ENCODE results near the gene SLC26A9. TPM values are rescaled to one million over a fixed set of nuclear protein-coding genes. Genes with fewer than 3 reads are reported as not detected.
"Not testable (repeated sequence)": the region's sequence is repeated elsewhere in the genome, so short reads cannot be mapped to it uniquely, and the experiment has no call there.

Gene SLC26A9
- total and polyA plus RNA-seq, 9 of the 15 experiments (the other 6 are each of a cell fraction or from before 2014, with no cell fraction given): 0.03 TPM; not detected in 8

GRCh38 chr1:205878026-205878425 lies 65.2 kb downstream of the SLC26A9 start:
- no TSS peak for BruUV-seq (replicated peaks)

GRCh38 chr1:205873148-205873547 lies 70.1 kb downstream of the SLC26A9 start:
- DNase-seq (ENCODE audit: extremely low read depth in 1 of 4, low spot score in 3 of 4); H3K4me2 ChIP-seq (ENCODE audit: insufficient read depth, low read length); CTCF ChIA-PET (ENCODE audit: low intra/inter-chr PET ratio); H3K9me1 ChIP-seq (ENCODE audit: control insufficient read depth, insufficient read depth, low read length); FAIRE-seq; intact Hi-C loops (cut with micrococcal nuclease); ATAC-seq; H3K79me2 ChIP-seq (ENCODE audit: control insufficient read depth, insufficient read depth, low read length); H2AFZ ChIP-seq (ENCODE audit: low read depth, low read length); H3K9me3 ChIP-seq (replicated peaks; ENCODE audit: control insufficient read depth, insufficient read depth, low read depth, low read length); H3K4me1 ChIP-seq (replicated peaks in 1 of 2; ENCODE audit: control insufficient read depth in 2 of 2, insufficient read depth in 2 of 2, low read length in 2 of 2); H3K36me3 ChIP-seq (ENCODE audit: control insufficient read depth, insufficient read depth, low read length); BruUV-seq (replicated peaks); in situ Hi-C loops (cut with MboI); H3K27ac ChIP-seq (ENCODE audit: extremely low read depth, low read depth, low read length); H4K20me1 ChIP-seq (replicated peaks; ENCODE audit: control insufficient read depth, insufficient read depth, low read length); H3K27me3 ChIP-seq (ENCODE audit: control insufficient read depth in 2 of 2, insufficient read depth in 2 of 2, low read length in 2 of 2); H3K4me3 ChIP-seq; H3K9ac ChIP-seq (ENCODE audit: insufficient read depth in 1 of 2, low read depth in 2 of 2, low read length in 2 of 2): not testable (repeated sequence)
- POLR2A ChIA-PET: interaction anchor here (0.7 kb wide), 1 partner anchor 14 kb away, joined by 4 read pairs; no protein-coding TSS in a partner anchor

More at GRCh38 chr1:205878026-205878425, 65.2 kb downstream of the SLC26A9 start:
- no peak overlapping the region for H3K4me2 ChIP-seq (ENCODE audit: insufficient read depth, low read length)
- no peaks in the 10 kb centered on the region; the same call in 1 of the 2 replicates for H3K9me3 ChIP-seq (replicated peaks; ENCODE audit: control insufficient read depth, insufficient read depth, low read depth, low read length)
- H3K4me1 ChIP-seq (replicated peaks in 1 of 2; ENCODE audit: control insufficient read depth in 2 of 2, insufficient read depth in 2 of 2, low read length in 2 of 2): no peaks in the 10 kb centered on the region
- H3K79me2 ChIP-seq (ENCODE audit: control insufficient read depth, insufficient read depth, low read length): no peaks in the 10 kb centered on the region
- ChIA-PET POLR2A (interaction anchor here (0.7 kb wide), 1 partner anchor 67 kb away, joined by 3 read pairs; no protein-coding TSS in a partner anchor), CTCF (ENCODE audit: low intra/inter-chr PET ratio) (no interaction called here)
- in situ Hi-C loops (cut with MboI) (no loop called here), intact Hi-C loops (cut with micrococcal nuclease) (no loop called here)
- FAIRE-seq: no peak
- H2AFZ ChIP-seq (ENCODE audit: low read depth, low read length): no peak overlapping the region
- H3K27me3 ChIP-seq (ENCODE audit: control insufficient read depth in 2 of 2, insufficient read depth in 2 of 2, low read length in 2 of 2): no peaks in the 10 kb centered on the region
- no peaks in the 10 kb centered on the region for H4K20me1 ChIP-seq (replicated peaks; ENCODE audit: control insufficient read depth, insufficient read depth, low read length)
- H3K9ac ChIP-seq (ENCODE audit: insufficient read depth in 1 of 2, low read depth in 2 of 2, low read length in 2 of 2): no peak overlapping the region
- ATAC-seq: no peak
- TF ChIP-seq IRF1 (CRISPR knock-in tag; IDR thresholded peaks at IDR 0.05; ENCODE audit: borderline replicate concordance) (no peak), ZFPM2 (CRISPR knock-in tag; IDR thresholded peaks at IDR 0.05) (no peak), PKNOX1 (IDR thresholded peaks at IDR 0.05) (no peak), SREBF2 (CRISPR knock-in tag; IDR thresholded peaks at IDR 0.05) (no peak), NFRKB (IDR thresholded peaks at IDR 0.05; ENCODE audit: low read depth) (no peak), ZNF511 (CRISPR knock-in tag; IDR thresholded peaks at IDR 0.05) (no peak), CAMTA2 (CRISPR knock-in tag; conservative IDR thresholded peaks at IDR 0.05) (no peak)
- no peak for DNase-seq (ENCODE audit: extremely low read depth in 1 of 4, low spot score in 3 of 4)
- H3K36me3 ChIP-seq (ENCODE audit: control insufficient read depth, insufficient read depth, low read length): no peaks in the 10 kb centered on the region
- H3K9me1 ChIP-seq (ENCODE audit: control insufficient read depth, insufficient read depth, low read length): no peaks in the 10 kb centered on the region
- no peak overlapping the region for H3K27ac ChIP-seq (ENCODE audit: extremely low read depth, low read depth, low read length)
- no peak overlapping the region for H3K4me3 ChIP-seq
